Thyroid gland (tissue), 4 donors: ENCODE data around the gene SNED1. TPM values are rescaled to one million over a fixed set of nuclear protein-coding genes. Genes with fewer than 3 reads are reported as not detected.

Experiments
- DNase-seq, 2 donors: peaks; one replicate each; pipeline ENCODE4 v3.0.0-alpha.2; 2019
- H3K27ac ChIP-seq, 3 donors: fragments of 200-600 bp; sonication (generic); 1 replicate in 2 of 3; 2 replicates in 1 of 3; pipeline ENCODE4 v1.5.1; 2016 to 2019; ENCODE audit warnings: mild to moderate bottlenecking in 1 of 3, moderate library complexity in 1 of 3
- H3K27me3 ChIP-seq: fragments of 200-600 bp; sonication (generic); one replicate; pipeline ENCODE4 v1.5.1; 2019
- H3K36me3 ChIP-seq, 2 donors: fragments of 200-600 bp; sonication (generic); one replicate each; pipeline ENCODE4 v1.5.1; 2016 to 2019
- H3K4me1 ChIP-seq, 2 donors: fragments of 200-600 bp; sonication (generic); one replicate each; pipeline ENCODE4 v1.5.1; 2017 to 2019
- H3K4me3 ChIP-seq, 3 donors: fragments of 200-600 bp; sonication (generic); replicated peaks in 1 of 3; 1 replicate in 2 of 3; 2 replicates in 1 of 3; pipeline ENCODE4 v1.5.1; 2016; ENCODE audit warnings: mild to moderate bottlenecking in 1 of 3
- H3K9me3 ChIP-seq: fragments of 200-600 bp; sonication (generic); one replicate; pipeline ENCODE4 v1.5.1; 2017
- POLR2A ChIP-seq, 2 donors: fragments of 450-650 bp; IDR thresholded peaks; one replicate each; pipeline ENCODE4 v1.6.1; 2017; ENCODE audit warnings: antibody characterized with exemption in 2 of 2, mild to moderate bottlenecking in 2 of 2, moderate library complexity in 1 of 2
- WGBS, 2 donors: methylation state at CpG; one replicate each; pipeline ENCODE4 v1.1.5; 2017; 5-methylcytosine and 5-hydroxymethylcytosine counted together
- intact Hi-C: fragments of 100-400 bp; cut with DNase I; formaldehyde crosslinking; loops from one replicate; pipeline ENCODE4 v1.15.1; 2023
- total RNA-seq, 4 donors: library from RNA; depleted of rRNA; stranded (reverse); fragments of >200 nt; gene quantifications; one replicate each; pipeline ENCODE4 v1.2.3, GENCODE V29; 2016
- TF ChIP-seq, protein P1 (sequence below), 6 experiments: fragments of 200-600 bp in 3 of 6; fragments of 450-650 bp in 3 of 6; sonication (generic) in 3 of 6; IDR thresholded peaks; one replicate each; pipeline ENCODE4 v1.5.1; 2016 to 2019; ENCODE audit warnings: antibody characterized with exemption in 6 of 6, mild to moderate bottlenecking in 2 of 6, inconsistent platforms in 1 of 6, moderate library complexity in 1 of 6

Gene SNED1
- total RNA-seq, 4 donors from 2014 or later: 47.7 to 122 (median 68.7) TPM

DNA sequence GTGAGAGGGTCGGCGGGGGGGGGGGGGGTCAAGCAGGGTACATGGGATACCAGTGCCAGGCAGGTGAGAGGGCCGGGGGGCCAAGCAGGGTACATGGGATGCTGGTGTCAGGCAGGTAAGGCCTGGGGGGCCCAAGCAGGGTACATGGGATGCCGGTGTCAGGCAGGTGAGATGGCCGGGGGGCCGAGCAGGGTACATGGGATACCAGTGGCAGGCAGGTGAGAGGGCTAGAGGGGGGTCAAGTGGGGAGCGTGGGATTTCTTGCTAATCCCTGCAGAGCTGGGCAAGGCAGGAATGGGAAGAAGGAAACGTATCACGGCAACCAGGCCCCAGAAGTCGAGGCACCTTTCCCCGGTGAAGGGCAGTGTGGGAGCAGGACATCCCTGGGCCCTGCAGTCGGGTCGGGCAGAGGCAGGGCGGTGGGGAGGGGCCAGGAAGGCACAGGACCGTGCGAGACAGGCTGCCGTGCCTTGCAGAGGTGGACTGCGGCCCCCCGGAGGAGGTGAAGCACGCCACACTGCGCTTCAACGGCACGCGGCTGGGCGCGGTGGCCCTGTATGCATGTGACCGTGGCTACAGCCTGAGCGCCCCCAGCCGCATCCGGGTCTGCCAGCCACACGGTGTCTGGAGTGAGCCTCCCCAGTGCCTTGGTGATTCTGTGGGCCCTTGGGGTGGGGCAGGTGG, 54.4 kb downstream of the SNED1 start:
- Histone ChIP-seq H3K9me3 (no peaks in the 10 kb centered on the region), H3K4me1 (no peaks in the 10 kb centered on the region), H3K27ac (no peak overlapping the region), H3K4me3 (no peak overlapping the region), H3K36me3 (peaks cover 43 to 47% of the 10 kb centered on the region in 2 donors), H3K27me3 (no peaks in the 10 kb centered on the region)
- WGBS, 2 donors: 86 to 94% methylated on average over 18 to 31 of the region's 31 CpGs
- TF ChIP-seq POLR2A (IDR thresholded peaks at IDR 0.05): no peak
- TF ChIP-seq, protein P1, sequence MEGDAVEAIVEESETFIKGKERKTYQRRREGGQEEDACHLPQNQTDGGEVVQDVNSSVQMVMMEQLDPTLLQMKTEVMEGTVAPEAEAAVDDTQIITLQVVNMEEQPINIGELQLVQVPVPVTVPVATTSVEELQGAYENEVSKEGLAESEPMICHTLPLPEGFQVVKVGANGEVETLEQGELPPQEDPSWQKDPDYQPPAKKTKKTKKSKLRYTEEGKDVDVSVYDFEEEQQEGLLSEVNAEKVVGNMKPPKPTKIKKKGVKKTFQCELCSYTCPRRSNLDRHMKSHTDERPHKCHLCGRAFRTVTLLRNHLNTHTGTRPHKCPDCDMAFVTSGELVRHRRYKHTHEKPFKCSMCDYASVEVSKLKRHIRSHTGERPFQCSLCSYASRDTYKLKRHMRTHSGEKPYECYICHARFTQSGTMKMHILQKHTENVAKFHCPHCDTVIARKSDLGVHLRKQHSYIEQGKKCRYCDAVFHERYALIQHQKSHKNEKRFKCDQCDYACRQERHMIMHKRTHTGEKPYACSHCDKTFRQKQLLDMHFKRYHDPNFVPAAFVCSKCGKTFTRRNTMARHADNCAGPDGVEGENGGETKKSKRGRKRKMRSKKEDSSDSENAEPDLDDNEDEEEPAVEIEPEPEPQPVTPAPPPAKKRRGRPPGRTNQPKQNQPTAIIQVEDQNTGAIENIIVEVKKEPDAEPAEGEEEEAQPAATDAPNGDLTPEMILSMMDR (IDR thresholded peaks at IDR 0.05): no peak
- peak; percentile 1 to 3 for DNase-seq
- intact Hi-C loops: no loop called here

DNA sequence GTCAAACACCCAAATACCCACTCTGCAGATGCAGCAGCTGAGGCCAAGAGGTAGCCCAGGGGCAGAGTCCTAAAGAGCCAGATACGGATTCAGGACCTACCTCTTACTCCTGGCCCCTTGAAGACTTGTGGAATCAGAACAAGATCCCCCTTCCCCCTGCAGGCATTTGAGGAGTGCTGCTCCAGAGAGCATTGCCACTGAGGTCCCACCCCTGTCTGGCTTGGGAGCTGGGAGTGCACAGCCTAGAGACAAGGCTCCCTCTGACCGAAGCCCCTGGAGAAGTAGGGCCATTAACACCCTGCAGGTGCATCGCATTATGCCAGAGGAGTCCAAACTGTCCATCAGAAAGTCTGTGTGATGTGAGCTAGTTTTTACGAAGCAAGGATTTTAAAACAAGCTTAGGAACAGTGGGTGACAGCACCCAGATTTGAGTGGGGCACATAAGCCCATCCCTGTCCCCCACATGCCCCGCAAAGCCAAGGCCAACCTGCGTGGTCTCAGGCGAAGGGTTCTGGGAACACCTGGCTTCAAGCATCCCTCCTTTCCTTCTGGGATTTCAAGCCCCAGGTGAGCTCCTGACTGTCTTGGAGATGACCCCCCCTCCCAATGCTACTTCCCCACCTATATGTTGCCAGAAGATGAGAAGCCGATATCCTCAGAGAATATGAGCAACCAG, 55.3 kb downstream of the SNED1 start:
- no peaks in the 10 kb centered on the region for H3K9me3 ChIP-seq
- H3K4me3 ChIP-seq: no peak overlapping the region
- no peaks in the 10 kb centered on the region for H3K4me1 ChIP-seq
- intact Hi-C loops: no loop called here
- TF ChIP-seq, protein P1 (IDR thresholded peaks at IDR 0.05): no peak
- TF ChIP-seq POLR2A (IDR thresholded peaks at IDR 0.05): no peak
- no peak overlapping the region for H3K27ac ChIP-seq
- H3K27me3 ChIP-seq: no peaks in the 10 kb centered on the region
- peak; percentile 0 to 1 for DNase-seq
- 95 to 98% methylated on average over 7 to 8 of the region's 8 CpGs for WGBS, 2 donors
- H3K36me3 ChIP-seq: peaks cover 36 to 44% of the 10 kb centered on the region in 2 donors

DNA sequence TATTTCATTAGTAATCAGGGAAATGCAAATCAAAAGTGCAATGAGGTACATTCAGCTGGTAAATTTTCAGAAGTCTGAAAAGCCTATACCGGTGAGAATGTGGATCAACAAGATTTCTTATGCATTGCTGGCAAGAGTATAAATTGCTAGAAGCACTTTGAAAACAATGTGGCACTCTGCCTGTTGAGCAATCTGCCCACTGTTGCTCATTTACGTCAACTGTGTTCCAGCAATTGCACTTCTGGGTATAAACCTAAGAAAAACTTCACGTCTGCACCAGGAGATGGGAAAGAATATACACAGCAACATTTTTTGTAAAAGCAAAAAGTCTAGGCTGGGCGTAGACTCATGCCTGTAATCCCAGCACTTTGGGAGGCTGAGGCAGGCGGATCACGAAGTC, 62.9 kb downstream of the SNED1 start:
- Histone ChIP-seq H3K27me3 (no peaks in the 10 kb centered on the region), H3K27ac (peak overlapping the region; percentile 76 to 92 (median 85)), H3K9me3 (no peaks in the 10 kb centered on the region), H3K4me3 (no peak overlapping the region), H3K4me1 (peaks cover 34 to 50% of the 10 kb centered on the region in 2 donors), H3K36me3 (peaks cover 0 to 8% of the 10 kb centered on the region in 2 donors)
- TF ChIP-seq POLR2A (IDR thresholded peaks at IDR 0.05): peak in 1 of 2 donors; percentile 57
- TF ChIP-seq, protein P1 (IDR thresholded peaks at IDR 0.05): no peak
- 45 to 48% methylated on average over 6 of the region's 6 CpGs for WGBS, 2 donors
- peak; percentile 73 to 74 for DNase-seq
- intact Hi-C loops: no loop called here

DNA sequence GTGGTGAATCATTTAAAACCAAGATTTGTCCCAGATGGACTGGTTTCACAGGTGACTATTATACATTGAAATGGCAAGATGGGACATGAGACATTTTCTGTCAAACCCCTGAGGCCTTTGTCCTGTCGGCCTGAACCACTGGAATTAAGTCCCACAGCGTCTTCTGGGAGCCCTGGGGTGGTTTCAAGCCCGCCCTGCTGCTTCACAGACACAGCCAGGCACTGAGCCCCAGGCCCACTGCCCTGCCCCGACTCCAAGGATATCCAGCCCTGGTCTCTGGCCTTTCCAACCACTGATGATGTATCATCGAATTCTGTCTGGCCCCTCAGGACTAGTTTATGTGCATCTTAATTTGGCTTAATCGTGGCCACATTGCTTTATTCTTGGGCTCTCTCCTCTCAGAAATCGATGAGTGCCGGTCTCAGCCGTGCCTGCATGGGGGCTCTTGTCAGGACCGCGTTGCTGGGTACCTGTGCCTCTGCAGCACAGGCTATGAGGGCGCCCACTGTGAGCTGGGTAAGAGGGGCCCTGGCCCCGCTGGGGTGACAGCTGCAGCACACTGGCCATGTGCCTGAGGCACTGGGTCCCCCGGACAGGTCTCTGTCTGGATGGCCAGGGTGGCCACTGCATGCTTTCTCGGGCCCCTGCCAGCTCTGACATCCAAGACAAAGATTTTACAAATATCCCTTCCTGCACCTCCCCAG, 64.1 kb downstream of the SNED1 start:
- no peak overlapping the region for H3K4me3 ChIP-seq
- H3K36me3 ChIP-seq: peaks cover 3 to 14% of the 10 kb centered on the region in 2 donors
- H3K27me3 ChIP-seq: no peaks in the 10 kb centered on the region
- peak overlapping the region; percentile 76 to 92 (median 85) for H3K27ac ChIP-seq
- no peaks in the 10 kb centered on the region for H3K9me3 ChIP-seq
- 73 to 80% methylated on average over 10 of the region's 15 CpGs for WGBS, 2 donors
- H3K4me1 ChIP-seq: peaks cover 34 to 50% of the 10 kb centered on the region in 2 donors
- intact Hi-C loops: no loop called here
- TF ChIP-seq, protein P1 (IDR thresholded peaks at IDR 0.05): no peak
- TF ChIP-seq POLR2A (IDR thresholded peaks at IDR 0.05): no peak
- no peak for DNase-seq
